K562 (cell line): ENCODE data around the gene UBA1. TPM values are rescaled to one million over a fixed set of nuclear protein-coding genes. Genes with fewer than 3 reads are reported as not detected.

ENCODE experiments used
- ATAC-seq: fragments of 200-7000 bp; cut with Tn5 transposase; 3 replicates; pipeline ENCODE4 v1.9.1; 2020; ENCODE audit warnings: moderate library complexity
- BruUV-seq: library from RNA; stranded (reverse); fragments of 400-500 nt; replicated peaks from 2 replicates; lab custom pipeline; 2021; lab: Mats Ljungman, UMichigan
- CTCF ChIA-PET: fragments of 300-600 bp; formaldehyde crosslinking; extraction: SDS; loops from one replicate; lab custom pipeline; 2021; ENCODE audit warnings: low intra/inter-chr PET ratio; lab: Yijun Ruan, JAX
- POLR2A ChIA-PET: fragments of 300-600, 350-650 bp; sonication (Branson Sonifier 250); formaldehyde crosslinking; extraction: SDS; loops from one replicate; lab custom pipeline; 2021; ENCODE audit warnings: antibody characterized with exemption, inconsistent platforms; lab: Yijun Ruan, JAX
- DNase-seq, 4 experiments: peaks; one replicate each; pipeline versions ENCODE4 v3.0.0 to v3.0.0-alpha.2; 2011 to 2018; ENCODE audit warnings: low spot score in 3 of 4, mixed read lengths in 3 of 4; ENCODE audit errors: extremely low read depth in 1 of 4
- FAIRE-seq: peaks from 2 replicates; lab custom pipeline; 2011; peaks lifted over from hg19 to GRCh38; lab: Jason Lieb, UNC
- H2AFZ ChIP-seq: 2 replicates; pipeline ENCODE4 v1.6.0; 2011; ENCODE audit warnings: low read depth, low read length, control low read depth, inconsistent platforms
- H3K27ac ChIP-seq: fragments of 200-600 bp; 3 replicates; pipeline ENCODE4 v1.8.0; 2011; ENCODE audit warnings: low read depth, mild to moderate bottlenecking, control low read depth, inconsistent platforms, low read length, moderate library complexity, mixed read lengths; ENCODE audit errors: extremely low read depth
- H3K27me3 ChIP-seq, 2 experiments: fragments of 300-600 bp in 1 of 2; 2 replicates in 1 of 2; 3 replicates in 1 of 2; pipeline versions ENCODE4 v1.6.0 to v1.8.0; 2011; ENCODE audit warnings: inconsistent platforms in 2 of 2, low read length in 2 of 2, mild to moderate bottlenecking in 1 of 2, mixed read lengths in 1 of 2, moderate library complexity in 1 of 2; ENCODE audit not compliant: control insufficient read depth in 2 of 2, insufficient read depth in 2 of 2
- H3K36me3 ChIP-seq: fragments of 300-600 bp; 3 replicates; pipeline ENCODE4 v1.8.0; 2011; ENCODE audit warnings: mild to moderate bottlenecking, low read length, inconsistent platforms; ENCODE audit not compliant: control insufficient read depth, insufficient read depth
- H3K4me1 ChIP-seq, 2 experiments: fragments of 200-600 bp in 1 of 2; replicated peaks in 1 of 2; 2 replicates in 1 of 2; 3 replicates in 1 of 2; pipeline versions ENCODE4 v1.5.1 to v1.8.0; 2011; ENCODE audit warnings: inconsistent platforms in 2 of 2, low read length in 2 of 2, mild to moderate bottlenecking in 1 of 2, mixed read lengths in 1 of 2, moderate library complexity in 1 of 2; ENCODE audit not compliant: control insufficient read depth in 2 of 2, insufficient read depth in 2 of 2
- H3K4me2 ChIP-seq: 2 replicates; pipeline ENCODE4 v1.6.1; 2011; ENCODE audit warnings: low read length, control low read depth, inconsistent platforms, mixed read lengths; ENCODE audit not compliant: insufficient read depth
- H3K4me3 ChIP-seq: fragments of 200-600 bp; sonication (generic), shearing (Covaris generic); 2 replicates; pipeline ENCODE4 v1.5.1; 2016; ENCODE audit warnings: control low read depth, inconsistent platforms
- H3K79me2 ChIP-seq: fragments of 200-600 bp; 3 replicates; pipeline ENCODE4 v1.8.0; 2011; ENCODE audit warnings: low read length, inconsistent platforms; ENCODE audit not compliant: control insufficient read depth, insufficient read depth
- H3K9ac ChIP-seq, 2 experiments: 2 replicates each; pipeline versions ENCODE4 v1.6.0 to v1.6.1; 2011; ENCODE audit warnings: low read depth in 2 of 2, low read length in 2 of 2, control low read depth in 1 of 2, inconsistent platforms in 1 of 2, mild to moderate bottlenecking in 1 of 2, mixed read lengths in 1 of 2; ENCODE audit not compliant: insufficient read depth in 1 of 2
- H3K9me1 ChIP-seq: one replicate; pipeline ENCODE4 v1.6.0; 2011; ENCODE audit warnings: inconsistent platforms, mild to moderate bottlenecking, low read length, moderate library complexity; ENCODE audit not compliant: control insufficient read depth, insufficient read depth
- H3K9me3 ChIP-seq: replicated peaks from 2 replicates; pipeline ENCODE4 v1.5.1; 2011; ENCODE audit warnings: low read depth, low read length, inconsistent platforms; ENCODE audit not compliant: control insufficient read depth, insufficient read depth
- H4K20me1 ChIP-seq: replicated peaks from 2 replicates; pipeline ENCODE4 v1.6.1; 2011; ENCODE audit warnings: low read length, inconsistent platforms, mixed read lengths; ENCODE audit not compliant: control insufficient read depth, insufficient read depth
- ERF ChIP-seq: fragments of 450-650 bp; formaldehyde crosslinking; IDR thresholded peaks from 2 replicates; pipeline ENCODE4 v1.4.0; 2020; ENCODE audit warnings: mild to moderate bottlenecking, mixed read lengths
- ETV6 ChIP-seq, 3 experiments: fragments of 150-350 bp in 1 of 3; sonication (generic) in 1 of 3; formaldehyde crosslinking in 1 of 3; IDR thresholded peaks; 2 replicates each; pipeline versions ENCODE4 v1.6.1 to v1.8.0; 2014 to 2022; ENCODE audit warnings: borderline replicate concordance in 2 of 3, low read depth in 2 of 3, antibody characterized with exemption in 1 of 3, low read length in 1 of 3, mild to moderate bottlenecking in 1 of 3, missing genetic modification reagents in 1 of 3
- FOSL1 ChIP-seq: fragments of 200-800 bp; sonication (Bioruptor generic); conservative IDR thresholded peaks from 2 replicates; pipeline ENCODE4 v1.6.1; 2016; ENCODE audit warnings: missing genetic modification characterization, missing compliant biosample characterization
- FOXM1 ChIP-seq, 2 experiments: fragments of 450-650 bp in 1 of 2; sonication (generic) in 1 of 2; formaldehyde crosslinking in 1 of 2; IDR thresholded peaks; 2 replicates each; pipeline versions ENCODE4 v1.6.1 to v1.9.0; 2017 to 2022; ENCODE audit warnings: low read depth in 2 of 2, mild to moderate bottlenecking in 2 of 2, missing genetic modification reagents in 1 of 2, moderate library complexity in 1 of 2
- HMG20A ChIP-seq: fragments of 450-650 bp; formaldehyde crosslinking; conservative IDR thresholded peaks from 2 replicates; pipeline ENCODE4 v1.4.0; 2020; ENCODE audit warnings: mild to moderate bottlenecking, mixed read lengths
- MCM7 ChIP-seq, 2 experiments: fragments of 450-650 bp; IDR thresholded peaks; 2 replicates each; pipeline ENCODE4 v1.6.1; 2016 to 2018
- MEF2A ChIP-seq: IDR thresholded peaks from 2 replicates; pipeline ENCODE4 v1.6.1; 2011; ENCODE audit warnings: low read depth, mild to moderate bottlenecking, low read length, moderate library complexity; ENCODE audit not compliant: control insufficient read depth
- NFE2L1 ChIP-seq: fragments of 450-650 bp; IDR thresholded peaks from 2 replicates; pipeline ENCODE4 v1.6.1; 2016; ENCODE audit warnings: missing genetic modification characterization, low read depth, mild to moderate bottlenecking, missing compliant biosample characterization, moderate library complexity, borderline replicate concordance
- SAFB2 ChIP-seq: fragments of 200-400 bp; formaldehyde crosslinking; IDR thresholded peaks from 2 replicates; pipeline ENCODE4 v1.6.1; 2018; ENCODE audit warnings: borderline replicate concordance, low read length, low read depth, moderate library complexity; ENCODE audit not compliant: severe bottlenecking
- SIN3A ChIP-seq, 2 experiments: fragments of 150-350 bp in 1 of 2; IDR thresholded peaks; 2 replicates each; pipeline ENCODE4 v1.6.1; 2011 to 2016; ENCODE audit warnings: borderline replicate concordance in 2 of 2, low read depth in 2 of 2, low read length in 2 of 2, mild to moderate bottlenecking in 2 of 2, moderate library complexity in 2 of 2; ENCODE audit not compliant: control insufficient read depth in 1 of 2
- SLC30A9 ChIP-seq: fragments of 250-450 bp; sonication (Bioruptor Pico); IDR thresholded peaks from 2 replicates; pipeline ENCODE4 v1.8.0; 2022; ENCODE audit warnings: mild to moderate bottlenecking, moderate library complexity
- SNRNP70 ChIP-seq: fragments of 200-400 bp; formaldehyde crosslinking; optimal IDR thresholded peaks from 2 replicates; pipeline ENCODE3; 2017; ENCODE audit warnings: low read depth, low read length
- WHSC1 ChIP-seq: IDR thresholded peaks from one replicate; pipeline ENCODE4 v1.6.1; 2012; ENCODE audit warnings: low read length, control low read depth, inconsistent platforms
- WGBS: fragments of 100-300 bp; shearing (Covaris generic); methylation state at CpG from one replicate; pipeline ENCODE4 v1.1.6; 2016; ENCODE audit warnings: low coverage, mixed read lengths; ENCODE audit not compliant: insufficient coverage; ENCODE audit errors: missing lambda C conversion rate; 5-methylcytosine and 5-hydroxymethylcytosine counted together
- in situ Hi-C: fragments of 300-500 bp; cut with MboI; formaldehyde crosslinking; loops from 4 replicates; pipeline ENCODE4 v1.15.0; 2018; ENCODE audit warnings: inconsistent platforms, mixed read lengths
- intact Hi-C: fragments of 100-400 bp; cut with micrococcal nuclease; formaldehyde crosslinking; loops from 2 replicates; pipeline ENCODE4 v1.14.2; 2022
- polyA plus RNA-seq, 8 experiments: library from polyadenylated mRNA; depleted of rRNA in 4 of 8; stranded (reverse) in 5 of 8; unstranded in 3 of 8; fragments of >200 nt; fragmentation: Nextera tagmentation in 2 of 8; fragmentation: Illumina TruSeq in 1 of 8; extraction: Ambion mirVana in 2 of 8; extraction: Trizol in 1 of 8; gene quantifications; 2 replicates each; pipeline versions ENCODE4 v1.2.1 to v1.2.3, GENCODE V29; 2011 to 2014; ENCODE audit warnings: inconsistent platforms in 1 of 8, missing spikeins in 1 of 8
- total RNA-seq, 7 experiments: library from RNA; depleted of rRNA in 6 of 7; stranded (reverse); fragments of >200 nt in 6 of 7; fragmentation: Illumina TruSeq in 2 of 7; extraction: Trizol in 2 of 7; gene quantifications; 2 replicates each; pipeline versions ENCODE4 v1.2.1 to v1.2.3, GENCODE V29; 2011 to 2021; ENCODE audit warnings: low replicate concordance in 1 of 7
- TF ChIP-seq, protein P1 (sequence below): fragments of 450-650 bp; IDR thresholded peaks from 2 replicates; pipeline ENCODE4 v1.6.1; 2018; ENCODE audit not compliant: partially characterized antibody
- TF ChIP-seq, protein P2 (sequence below), 2 experiments: fragments of 450-650 bp; IDR thresholded peaks; 2 replicates each; pipeline ENCODE4 v1.6.1; 2016

The UBA1 gene
- total and polyA plus RNA-seq, 9 of the 15 experiments (the other 6 are each of a cell fraction or from before 2014, with no cell fraction given) = 32.0 to 174 (median 93.6) TPM

DNA sequence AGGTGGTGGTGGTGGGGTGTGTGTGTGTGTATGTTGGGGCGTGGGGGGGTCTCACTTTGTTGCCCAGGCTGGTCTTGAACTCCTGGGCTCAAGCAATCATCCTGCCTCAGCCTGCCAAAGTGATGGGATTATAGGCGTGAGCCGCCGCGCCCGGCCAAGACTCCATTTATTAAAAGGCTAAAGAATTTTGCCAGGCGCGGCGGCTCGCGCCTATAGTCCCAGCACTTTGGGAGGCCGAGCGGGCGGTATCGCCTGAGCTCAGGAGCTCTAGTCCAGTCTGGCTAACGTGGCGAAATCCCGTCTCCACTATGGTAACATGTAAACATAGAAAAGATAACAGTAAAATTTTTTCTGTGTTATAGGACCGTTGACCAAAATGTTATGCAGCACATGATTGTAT lies 3.7 kb upstream of the UBA1 start:
- no TSS peak for BruUV-seq
- Histone ChIP-seq H3K9me3 (no peaks in the 10 kb centered on the region), H3K9me1 (no peaks in the 10 kb centered on the region), H3K27me3 (no peaks in the 10 kb centered on the region), H3K9ac (no peak overlapping the region), H3K4me3 (no peak overlapping the region), H3K4me2 (no peak overlapping the region), H3K4me1 (peaks cover 4 to 18% of the 10 kb centered on the region in 2 experiments; a peak in 4 of 5 replicates), H3K36me3 (peaks cover 25% of the 10 kb centered on the region; the same call in 1 of the 3 replicates), H4K20me1 (0 out of 2 replicates have a peak, but pooled peaks cover 4% of the 10 kb centered on the region), H2AFZ (no peak overlapping the region), H3K27ac (no peak overlapping the region), H3K79me2 (peaks cover 18% of the 10 kb centered on the region)
- ATAC-seq (no peak), FAIRE-seq (no peak), DNase-seq (no peak)
- TF ChIP-seq MEF2A = no peak
- no peak for TF ChIP-seq SAFB2
- TF ChIP-seq, protein P1, sequence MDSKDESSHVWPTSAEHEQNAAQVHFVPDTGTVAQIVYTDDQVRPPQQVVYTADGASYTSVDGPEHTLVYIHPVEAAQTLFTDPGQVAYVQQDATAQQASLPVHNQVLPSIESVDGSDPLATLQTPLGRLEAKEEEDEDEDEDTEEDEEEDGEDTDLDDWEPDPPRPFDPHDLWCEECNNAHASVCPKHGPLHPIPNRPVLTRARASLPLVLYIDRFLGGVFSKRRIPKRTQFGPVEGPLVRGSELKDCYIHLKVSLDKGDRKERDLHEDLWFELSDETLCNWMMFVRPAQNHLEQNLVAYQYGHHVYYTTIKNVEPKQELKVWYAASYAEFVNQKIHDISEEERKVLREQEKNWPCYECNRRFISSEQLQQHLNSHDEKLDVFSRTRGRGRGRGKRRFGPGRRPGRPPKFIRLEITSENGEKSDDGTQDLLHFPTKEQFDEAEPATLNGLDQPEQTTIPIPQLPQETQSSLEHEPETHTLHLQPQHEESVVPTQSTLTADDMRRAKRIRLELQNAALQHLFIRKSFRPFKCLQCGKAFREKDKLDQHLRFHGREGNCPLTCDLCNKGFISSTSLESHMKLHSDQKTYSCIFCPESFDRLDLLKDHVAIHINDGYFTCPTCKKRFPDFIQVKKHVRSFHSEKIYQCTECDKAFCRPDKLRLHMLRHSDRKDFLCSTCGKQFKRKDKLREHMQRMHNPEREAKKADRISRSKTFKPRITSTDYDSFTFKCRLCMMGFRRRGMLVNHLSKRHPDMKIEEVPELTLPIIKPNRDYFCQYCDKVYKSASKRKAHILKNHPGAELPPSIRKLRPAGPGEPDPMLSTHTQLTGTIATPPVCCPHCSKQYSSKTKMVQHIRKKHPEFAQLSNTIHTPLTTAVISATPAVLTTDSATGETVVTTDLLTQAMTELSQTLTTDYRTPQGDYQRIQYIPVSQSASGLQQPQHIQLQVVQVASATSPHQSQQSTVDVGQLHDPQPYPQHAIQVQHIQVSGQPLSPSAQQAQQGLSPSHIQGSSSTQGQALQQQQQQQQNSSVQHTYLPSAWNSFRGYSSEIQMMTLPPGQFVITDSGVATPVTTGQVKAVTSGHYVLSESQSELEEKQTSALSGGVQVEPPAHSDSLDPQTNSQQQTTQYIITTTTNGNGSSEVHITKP = no peak
- TF ChIP-seq SLC30A9 (CRISPR knock-in tag) = no peak
- TF ChIP-seq ERF = no peak
- no peak for TF ChIP-seq NFE2L1 (tag)
- no peak for TF ChIP-seq WHSC1
- no peak for TF ChIP-seq MCM7 (IDR thresholded peaks at IDR 0.05)
- no peak for TF ChIP-seq SNRNP70
- no peak for TF ChIP-seq HMG20A (CRISPR knock-in tag)
- TF ChIP-seq FOXM1 (IDR thresholded peaks at IDR 0.05; ENCODE audit: low read depth) = no peak
- no peak for TF ChIP-seq FOXM1 (CRISPR knock-in tag; IDR thresholded peaks at IDR 0.05; ENCODE audit: low read depth)
- TF ChIP-seq, protein P2, sequence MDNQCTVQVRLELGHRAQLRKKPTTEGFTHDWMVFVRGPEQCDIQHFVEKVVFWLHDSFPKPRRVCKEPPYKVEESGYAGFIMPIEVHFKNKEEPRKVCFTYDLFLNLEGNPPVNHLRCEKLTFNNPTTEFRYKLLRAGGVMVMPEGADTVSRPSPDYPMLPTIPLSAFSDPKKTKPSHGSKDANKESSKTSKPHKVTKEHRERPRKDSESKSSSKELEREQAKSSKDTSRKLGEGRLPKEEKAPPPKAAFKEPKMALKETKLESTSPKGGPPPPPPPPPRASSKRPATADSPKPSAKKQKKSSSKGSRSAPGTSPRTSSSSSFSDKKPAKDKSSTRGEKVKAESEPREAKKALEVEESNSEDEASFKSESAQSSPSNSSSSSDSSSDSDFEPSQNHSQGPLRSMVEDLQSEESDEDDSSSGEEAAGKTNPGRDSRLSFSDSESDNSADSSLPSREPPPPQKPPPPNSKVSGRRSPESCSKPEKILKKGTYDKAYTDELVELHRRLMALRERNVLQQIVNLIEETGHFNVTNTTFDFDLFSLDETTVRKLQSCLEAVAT (IDR thresholded peaks at IDR 0.05) = no peak
- TF ChIP-seq ETV6 (IDR thresholded peaks at IDR 0.05; ENCODE audit: borderline replicate concordance in 1 of 2, low read depth in 2 of 2, low read length in 1 of 2) = no peak
- TF ChIP-seq ETV6 (CRISPR knock-in tag; IDR thresholded peaks at IDR 0.05; ENCODE audit: borderline replicate concordance) = no peak
- TF ChIP-seq SIN3A (IDR thresholded peaks at IDR 0.05; ENCODE audit: borderline replicate concordance in 2 of 2, control insufficient read depth in 1 of 2, low read depth in 2 of 2, low read length in 2 of 2) = no peak
- TF ChIP-seq FOSL1 (tag) = no peak
- POLR2A ChIA-PET = no interaction called here
- CTCF ChIA-PET = no interaction called here
- 65% methylated on average over 4 of the region's 19 CpGs for whole genome bisulfite sequencing
- intact Hi-C loops (loop anchor here (5.0 to 10.0 kb wide), 2 partner anchors 555 to 837 kb away; no protein-coding TSS in a partner anchor), in situ Hi-C loops (loop anchor here (10.0 kb wide), 2 partner anchors 195 to 335 kb away; no protein-coding TSS in a partner anchor)
